Measurements from ENCODE around the gene DOCK3.

DNA sequence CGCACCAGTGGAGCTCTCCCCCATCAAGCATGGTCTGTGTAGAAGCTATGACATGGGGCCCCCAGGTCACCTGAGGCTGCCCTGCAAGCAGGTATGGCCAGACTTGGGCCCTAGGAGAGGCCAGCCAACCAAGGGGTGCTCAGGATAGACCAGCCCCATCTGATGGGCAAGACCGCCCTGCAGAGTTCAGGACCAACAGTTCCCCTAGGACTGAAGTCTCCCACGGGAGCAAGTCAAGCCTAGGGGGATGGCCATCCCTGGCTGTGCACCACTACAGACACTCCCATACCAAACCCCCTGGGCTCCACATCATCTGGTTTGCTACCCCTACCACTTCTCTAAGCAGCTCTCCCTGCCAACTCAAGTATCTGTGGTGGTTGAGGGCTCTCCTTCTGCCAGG lies 568.2 kb downstream of the DOCK3 start:
- TF ChIP-seq CTCF (IDR thresholded peaks at IDR 0.05): no peak
- no peak for TF ChIP-seq POLR2A (IDR thresholded peaks at IDR 0.05; ENCODE audit: low read length)
- TF ChIP-seq, protein P1, sequence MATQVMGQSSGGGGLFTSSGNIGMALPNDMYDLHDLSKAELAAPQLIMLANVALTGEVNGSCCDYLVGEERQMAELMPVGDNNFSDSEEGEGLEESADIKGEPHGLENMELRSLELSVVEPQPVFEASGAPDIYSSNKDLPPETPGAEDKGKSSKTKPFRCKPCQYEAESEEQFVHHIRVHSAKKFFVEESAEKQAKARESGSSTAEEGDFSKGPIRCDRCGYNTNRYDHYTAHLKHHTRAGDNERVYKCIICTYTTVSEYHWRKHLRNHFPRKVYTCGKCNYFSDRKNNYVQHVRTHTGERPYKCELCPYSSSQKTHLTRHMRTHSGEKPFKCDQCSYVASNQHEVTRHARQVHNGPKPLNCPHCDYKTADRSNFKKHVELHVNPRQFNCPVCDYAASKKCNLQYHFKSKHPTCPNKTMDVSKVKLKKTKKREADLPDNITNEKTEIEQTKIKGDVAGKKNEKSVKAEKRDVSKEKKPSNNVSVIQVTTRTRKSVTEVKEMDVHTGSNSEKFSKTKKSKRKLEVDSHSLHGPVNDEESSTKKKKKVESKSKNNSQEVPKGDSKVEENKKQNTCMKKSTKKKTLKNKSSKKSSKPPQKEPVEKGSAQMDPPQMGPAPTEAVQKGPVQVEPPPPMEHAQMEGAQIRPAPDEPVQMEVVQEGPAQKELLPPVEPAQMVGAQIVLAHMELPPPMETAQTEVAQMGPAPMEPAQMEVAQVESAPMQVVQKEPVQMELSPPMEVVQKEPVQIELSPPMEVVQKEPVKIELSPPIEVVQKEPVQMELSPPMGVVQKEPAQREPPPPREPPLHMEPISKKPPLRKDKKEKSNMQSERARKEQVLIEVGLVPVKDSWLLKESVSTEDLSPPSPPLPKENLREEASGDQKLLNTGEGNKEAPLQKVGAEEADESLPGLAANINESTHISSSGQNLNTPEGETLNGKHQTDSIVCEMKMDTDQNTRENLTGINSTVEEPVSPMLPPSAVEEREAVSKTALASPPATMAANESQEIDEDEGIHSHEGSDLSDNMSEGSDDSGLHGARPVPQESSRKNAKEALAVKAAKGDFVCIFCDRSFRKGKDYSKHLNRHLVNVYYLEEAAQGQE (IDR thresholded peaks at IDR 0.05): no peak
- TF ChIP-seq BHLHE40 (IDR thresholded peaks at IDR 0.05; ENCODE audit: low read depth, low read length): no peak
- no peak for TF ChIP-seq RAD21 (conservative IDR thresholded peaks at IDR 0.05 in 1 of 2, IDR thresholded peaks at IDR 0.05 in 1 of 2)
- TF ChIP-seq HOXA7 (CRISPR knock-in tag; IDR thresholded peaks at IDR 0.05): no peak
- no peak for TF ChIP-seq SMC3 (IDR thresholded peaks at IDR 0.05)
- TF ChIP-seq CEBPB (IDR thresholded peaks at IDR 0.05): no peak
- TF ChIP-seq EP300 (IDR thresholded peaks at IDR 0.05): no peak
- no peak for TF ChIP-seq CBX8 (IDR thresholded peaks at IDR 0.05)
- TF ChIP-seq RFX5 (IDR thresholded peaks at IDR 0.05): no peak
- no peak for TF ChIP-seq CBX2 (IDR thresholded peaks at IDR 0.05; ENCODE audit: borderline replicate concordance, low read depth)
- TF ChIP-seq JUN (IDR thresholded peaks at IDR 0.05): no peak

All from A549 (cell line).